Nephron progenitor cell (in vitro differentiated cells): ENCODE data around the gene CDH22.

Experiments used
- DNase-seq: peaks from one replicate; pipeline ENCODE4 v3.0.0; 2021
- H3K27ac Mint-ChIP-seq: 2 replicates; pipeline ENCODE4 v1.8.0; 2021; ENCODE audit warnings: mild to moderate bottlenecking, moderate library complexity, mixed read lengths
- H3K27me3 Mint-ChIP-seq: 2 replicates; pipeline ENCODE4 v1.8.0; 2021; ENCODE audit warnings: mild to moderate bottlenecking, low read depth, mixed read lengths; ENCODE audit not compliant: poor library complexity
- H3K36me3 Mint-ChIP-seq: 2 replicates; pipeline ENCODE4 v1.8.0; 2021; ENCODE audit warnings: low read depth, mixed read lengths
- H3K4me1 Mint-ChIP-seq: 2 replicates; pipeline ENCODE4 v1.8.0; 2021; ENCODE audit warnings: mixed read lengths
- H3K4me3 Mint-ChIP-seq: 2 replicates; pipeline ENCODE4 v1.8.0; 2021; ENCODE audit warnings: mild to moderate bottlenecking, moderate library complexity, mixed read lengths
- H3K9me3 Mint-ChIP-seq: 2 replicates; pipeline ENCODE4 v1.8.0; 2021; ENCODE audit warnings: mild to moderate bottlenecking, moderate library complexity, mixed read lengths
- CTCF ChIP-seq: fragments of 200-600 bp; sonication (generic); IDR thresholded peaks from 2 replicates; pipeline ENCODE4 v1.5.0; 2021; ENCODE audit warnings: antibody characterized with exemption

CDH22 gene

GRCh38 chr20:46327557-46327956 lies 19.3 kb upstream of the CDH22 start:
- H3K27ac Mint-ChIP-seq = no peak overlapping the region
- no peak overlapping the region for H3K4me3 Mint-ChIP-seq
- no peak for DNase-seq
- H3K4me1 Mint-ChIP-seq = peaks cover 47% of the 10 kb centered on the region
- TF ChIP-seq CTCF = no peak
- peaks cover 30% of the 10 kb centered on the region for H3K27me3 Mint-ChIP-seq
- no peaks in the 10 kb centered on the region for H3K9me3 Mint-ChIP-seq
- H3K36me3 Mint-ChIP-seq = no peaks in the 10 kb centered on the region

- H3K27me3 Mint-ChIP-seq = peaks cover 47% of the 10 kb centered on the region
- H3K9me3 Mint-ChIP-seq = no peaks in the 10 kb centered on the region
- H3K27ac Mint-ChIP-seq = peak overlapping the region; percentile 50
- no peak for TF ChIP-seq CTCF
- peaks cover 31% of the 10 kb centered on the region for H3K4me1 Mint-ChIP-seq
- H3K4me3 Mint-ChIP-seq = no peak overlapping the region
- H3K36me3 Mint-ChIP-seq = no peaks in the 10 kb centered on the region
- no peak for DNase-seq
These were observed 17.5 kb upstream of the CDH22 start for GRCh38 chr20:46325789-46326188.

GRCh38 chr20:46324960-46325703 lies 16.8 kb upstream of the CDH22 start:
- peaks cover 29% of the 10 kb centered on the region for H3K4me1 Mint-ChIP-seq
- DNase-seq = no peak
- TF ChIP-seq CTCF = peak; percentile 24
- H3K4me3 Mint-ChIP-seq = no peak overlapping the region
- no peak overlapping the region for H3K27ac Mint-ChIP-seq
- peaks cover 50% of the 10 kb centered on the region for H3K27me3 Mint-ChIP-seq
- H3K36me3 Mint-ChIP-seq = no peaks in the 10 kb centered on the region
- no peaks in the 10 kb centered on the region for H3K9me3 Mint-ChIP-seq

- Mint-ChIP-seq H3K9me3 (no peaks in the 10 kb centered on the region), H3K27me3 (peaks cover 53% of the 10 kb centered on the region), H3K4me1 (peaks cover 24% of the 10 kb centered on the region), H3K36me3 (no peaks in the 10 kb centered on the region), H3K27ac (no peak overlapping the region), H3K4me3 (no peak overlapping the region)
- DNase-seq = no peak
- no peak for TF ChIP-seq CTCF
These were observed 16.1 kb upstream of the CDH22 start for GRCh38 chr20:46324379-46324778.

GRCh38 chr20:46323557-46323956 lies 15.3 kb upstream of the CDH22 start:
- Mint-ChIP-seq H3K4me3 (no peak overlapping the region), H3K4me1 (peaks cover 16% of the 10 kb centered on the region), H3K27ac (no peak overlapping the region), H3K9me3 (no peaks in the 10 kb centered on the region), H3K27me3 (peaks cover 59% of the 10 kb centered on the region), H3K36me3 (no peaks in the 10 kb centered on the region)
- TF ChIP-seq CTCF = no peak
- DNase-seq = no peak

- peaks cover 65% of the 10 kb centered on the region for H3K27me3 Mint-ChIP-seq
- H3K4me1 Mint-ChIP-seq = peaks cover 14% of the 10 kb centered on the region
- no peaks in the 10 kb centered on the region for H3K9me3 Mint-ChIP-seq
- H3K27ac Mint-ChIP-seq = no peak overlapping the region
- H3K4me3 Mint-ChIP-seq = no peak overlapping the region
- H3K36me3 Mint-ChIP-seq = no peaks in the 10 kb centered on the region
- DNase-seq = no peak
- no peak for TF ChIP-seq CTCF
These were observed 14.3 kb upstream of the CDH22 start for GRCh38 chr20:46322641-46323040.
